GM23248 (cell line): ENCODE measurements around the gene CLPTM1. TPM values are rescaled to one million over a fixed set of nuclear protein-coding genes. Genes with fewer than 3 reads are reported as not detected.

ENCODE experiments used
- DNase-seq: peaks from one replicate; pipeline ENCODE4 v3.0.0-alpha.2; 2015
- H2AFZ ChIP-seq: fragments of 200-600 bp; sonication (generic); 2 replicates; pipeline ENCODE4 v1.6.1; 2016; ENCODE audit warnings: antibody characterized with exemption
- H3F3A ChIP-seq: fragments of 200-600 bp; sonication (generic); 2 replicates; pipeline ENCODE4 v1.6.1; 2016; ENCODE audit warnings: mild to moderate bottlenecking, antibody characterized with exemption, mixed run types; ENCODE audit not compliant: insufficient read depth
- H3K27ac ChIP-seq: fragments of 200-600 bp; sonication (generic); 2 replicates; pipeline ENCODE4 v1.5.1; 2016; ENCODE audit warnings: mild to moderate bottlenecking
- H3K27me3 ChIP-seq: fragments of 200-600 bp; sonication (generic); replicated peaks from 2 replicates; pipeline ENCODE4 v1.6.1; 2016; ENCODE audit warnings: mild to moderate bottlenecking; ENCODE audit not compliant: insufficient read depth
- H3K36me3 ChIP-seq: fragments of 200-600 bp; sonication (generic); 2 replicates; pipeline ENCODE4 v1.6.1; 2016; ENCODE audit warnings: low read depth, mild to moderate bottlenecking
- H3K4me1 ChIP-seq: fragments of 200-600 bp; sonication (generic); 2 replicates; pipeline ENCODE4 v1.6.1; 2016; ENCODE audit warnings: mild to moderate bottlenecking; ENCODE audit not compliant: insufficient read depth
- H3K4me2 ChIP-seq: fragments of 200-600 bp; sonication (generic); one replicate; pipeline ENCODE4 v1.6.1; 2016; ENCODE audit warnings: mild to moderate bottlenecking; ENCODE audit not compliant: unreplicated experiment
- H3K4me3 ChIP-seq: fragments of 200-600 bp; sonication (generic); 2 replicates; pipeline ENCODE4 v1.5.1; 2016; ENCODE audit warnings: mild to moderate bottlenecking
- H3K79me2 ChIP-seq: fragments of 200-600 bp; sonication (generic); 2 replicates; pipeline ENCODE4 v1.6.1; 2016; ENCODE audit warnings: mild to moderate bottlenecking; ENCODE audit not compliant: insufficient read depth
- H3K9ac ChIP-seq: fragments of 200-600 bp; sonication (generic); 2 replicates; pipeline ENCODE4 v1.6.1; 2016; ENCODE audit warnings: mild to moderate bottlenecking
- H3K9me2 ChIP-seq: fragments of 200-600 bp; sonication (generic); 2 replicates; pipeline ENCODE4 v1.6.1; 2016; ENCODE audit warnings: mixed run types, mild to moderate bottlenecking, moderate library complexity; ENCODE audit not compliant: insufficient read depth
- H3K9me3 ChIP-seq: fragments of 200-600 bp; sonication (generic); one replicate; pipeline ENCODE4 v1.6.1; 2017; ENCODE audit warnings: low read depth
- H4K20me1 ChIP-seq: fragments of 200-600 bp; sonication (generic); 2 replicates; pipeline ENCODE4 v1.6.0; 2016; ENCODE audit not compliant: insufficient read depth
- EZH2 ChIP-seq: fragments of 200-600 bp; sonication (generic); IDR thresholded peaks from 2 replicates; pipeline ENCODE4 v1.6.1; 2018; ENCODE audit warnings: antibody characterized with exemption, mild to moderate bottlenecking; ENCODE audit not compliant: insufficient read depth, poor library complexity, severe bottlenecking
- EZH2phosphoT487 ChIP-seq: fragments of 200-600 bp; sonication (generic); IDR thresholded peaks from 2 replicates; pipeline ENCODE4 v1.6.1; 2018; ENCODE audit warnings: antibody characterized with exemption, moderate library complexity, mild to moderate bottlenecking, low read depth; ENCODE audit not compliant: insufficient read depth
- WGBS, 2 experiments: methylation state at CpG; one replicate each; pipeline ENCODE4 v1.1.6; 2015 to 2017; ENCODE audit warnings: low lambda C conversion rate in 2 of 2, low coverage in 1 of 2; ENCODE audit errors: missing lambda C conversion rate in 2 of 2; 5-methylcytosine and 5-hydroxymethylcytosine counted together
- in situ Hi-C: fragments of 300-500 bp; cut with MboI; formaldehyde crosslinking; loops from 2 replicates; pipeline ENCODE4 v1.15.0; 2020
- polyA plus RNA-seq: library from polyadenylated mRNA; unstranded; fragments of >200 nt; fragmentation: Nextera tagmentation; extraction: Ambion mirVana; gene quantifications from 2 replicates; pipeline ENCODE4 v1.2.1, GENCODE V29; 2016
- total RNA-seq: library from RNA; depleted of rRNA; stranded (reverse); fragments of >200 nt; shearing (Covaris generic); gene quantifications from 2 replicates; pipeline ENCODE4 v1.2.3, GENCODE V29; 2014

Gene CLPTM1
- total and polyA plus RNA-seq, 2 experiments from 2014 or later: 40.5 to 103 TPM

GRCh38 chr19:45027371-45027770 lies 72.2 kb downstream of the CLPTM1 start:
- H3K27me3 ChIP-seq: no peaks in the 10 kb centered on the region
- no peaks in the 10 kb centered on the region for H3K36me3 ChIP-seq
- H4K20me1 ChIP-seq: no peaks in the 10 kb centered on the region
- H3K4me2 ChIP-seq: no peak overlapping the region
- H3K27ac ChIP-seq: no peak overlapping the region
- no peak overlapping the region for H2AFZ ChIP-seq
- no peak for DNase-seq
- H3K9me3 ChIP-seq: no peaks in the 10 kb centered on the region
- no peaks in the 10 kb centered on the region for H3F3A ChIP-seq
- H3K4me3 ChIP-seq: no peak overlapping the region
- H3K79me2 ChIP-seq: no peaks in the 10 kb centered on the region
- no peak overlapping the region for H3K9ac ChIP-seq
- TF ChIP-seq EZH2: no peak
- TF ChIP-seq EZH2phosphoT487: no peak
- 67 to 75% methylated on average over 2 of the region's 2 CpGs for WGBS, 2 experiments
- no peaks in the 10 kb centered on the region for H3K4me1 ChIP-seq
- in situ Hi-C loops: no loop called here
- no peaks in the 10 kb centered on the region for H3K9me2 ChIP-seq

GRCh38 chr19:45030825-45031224 lies 75.6 kb downstream of the CLPTM1 start:
- no peaks in the 10 kb centered on the region for H3K9me3 ChIP-seq
- no peak overlapping the region for H2AFZ ChIP-seq
- no peak overlapping the region for H3K27ac ChIP-seq
- H3F3A ChIP-seq: no peaks in the 10 kb centered on the region
- no peak overlapping the region for H3K4me2 ChIP-seq
- H4K20me1 ChIP-seq: no peaks in the 10 kb centered on the region
- H3K79me2 ChIP-seq: no peaks in the 10 kb centered on the region
- no peak for DNase-seq
- in situ Hi-C loops: no loop called here
- H3K4me1 ChIP-seq: no peaks in the 10 kb centered on the region
- 0 out of 2 replicates have a peak, but pooled peaks cover 4% of the 10 kb centered on the region for H3K36me3 ChIP-seq
- H3K9me2 ChIP-seq: no peaks in the 10 kb centered on the region
- H3K4me3 ChIP-seq: no peak overlapping the region
- H3K27me3 ChIP-seq: no peaks in the 10 kb centered on the region
- 88 to 90% methylated on average over 6 of the region's 6 CpGs for WGBS, 2 experiments
- TF ChIP-seq EZH2phosphoT487 (no peak), EZH2 (no peak)
- no peak overlapping the region for H3K9ac ChIP-seq

- DNase-seq: no peak
- Histone ChIP-seq H3K36me3 (0 out of 2 replicates have a peak, but pooled peaks cover 5% of the 10 kb centered on the region), H2AFZ (no peak overlapping the region), H3K27me3 (no peaks in the 10 kb centered on the region), H3K9me2 (no peaks in the 10 kb centered on the region), H3K4me3 (no peak overlapping the region), H3K27ac (no peak overlapping the region), H4K20me1 (no peaks in the 10 kb centered on the region), H3F3A (no peaks in the 10 kb centered on the region), H3K9ac (no peak overlapping the region), H3K4me2 (no peak overlapping the region), H3K79me2 (no peaks in the 10 kb centered on the region), H3K9me3 (no peaks in the 10 kb centered on the region), H3K4me1 (no peaks in the 10 kb centered on the region)
- TF ChIP-seq EZH2: no peak
- no peak for TF ChIP-seq EZH2phosphoT487
- in situ Hi-C loops: no loop called here
- WGBS, 2 experiments: 84 to 86% methylated on average over 18 of the region's 18 CpGs
These were observed 77.2 kb downstream of the CLPTM1 start for GRCh38 chr19:45032421-45032820.

- no peaks in the 10 kb centered on the region for H3K9me3 ChIP-seq
- peaks cover 16% of the 10 kb centered on the region for H3K79me2 ChIP-seq
- no peaks in the 10 kb centered on the region for H3K27me3 ChIP-seq
- H3K9me2 ChIP-seq: no peaks in the 10 kb centered on the region
- in situ Hi-C loops: no loop called here
- no peak for DNase-seq
- TF ChIP-seq EZH2phosphoT487 (no peak), EZH2 (no peak)
- peaks cover 8% of the 10 kb centered on the region for H3K4me1 ChIP-seq
- WGBS, 2 experiments: 84 to 90% methylated on average over 6 of the region's 6 CpGs
- no peak overlapping the region for H2AFZ ChIP-seq
- no peak overlapping the region for H3K9ac ChIP-seq
- H4K20me1 ChIP-seq: peaks cover 8% of the 10 kb centered on the region; the same call in 1 of the 2 replicates
- 0 out of 2 replicates have a peak, but pooled peaks cover 9% of the 10 kb centered on the region for H3K36me3 ChIP-seq
- no peak overlapping the region for H3K27ac ChIP-seq
- H3K4me2 ChIP-seq: no peak overlapping the region
- H3K4me3 ChIP-seq: no peak overlapping the region
- peaks cover 13% of the 10 kb centered on the region for H3F3A ChIP-seq
These were observed 80.6 kb downstream of the CLPTM1 start for GRCh38 chr19:45035755-45036154.
